Stimulated activated CD8-positive, alpha-beta memory T cell treated with anti-CD3 and anti-CD28 coated beads, Interleukin-7, amount 100 ng/mL, for 48 hours (primary cell): Measurements from ENCODE around the gene ANKRD22.
"Not testable (repeated sequence)": the region's sequence is repeated elsewhere in the genome, so short reads cannot be mapped to it uniquely, and the experiment has no call there.

Source experiments
- DNase-seq, 2 donors: peaks; one replicate each; pipeline ENCODE4 v3.0.0-alpha.2; 2020; ENCODE audit warnings: low read depth in 1 of 2; ENCODE audit errors: extremely low read depth in 1 of 2

Gene ANKRD22

GRCh38 chr10:88851706-88852105, at the start of gene ANKRD22:
TSS of gene ANKRD22 (minus strand) at chr10:88851844. CDS start at chr10:88851607, 237 bp downstream.
- DNase-seq, result no peak

- DNase-seq, result no peak
These were observed 48.2 kb upstream of the ANKRD22 start for GRCh38 chr10:88899886-88900285.

GRCh38 chr10:88898727-88899126, 47.1 kb upstream of the ANKRD22 start:
- no peak for DNase-seq

- peak in 1 of 2 donors; percentile 25 for DNase-seq
These were observed 45.6 kb upstream of the ANKRD22 start for GRCh38 chr10:88896994-88897853.

GRCh38 chr10:88896372-88896993, 44.8 kb upstream of the ANKRD22 start:
- DNase-seq, result no peak

- no peak for DNase-seq
These were observed 43.6 kb upstream of the ANKRD22 start for GRCh38 chr10:88895250-88895649.

GRCh38 chr10:88893611-88894010, 42.0 kb upstream of the ANKRD22 start:
- DNase-seq, result no peak

- DNase-seq, result no peak
These were observed 40.8 kb upstream of the ANKRD22 start for GRCh38 chr10:88892222-88892967.

- no peak for DNase-seq
These were observed 39.2 kb upstream of the ANKRD22 start for GRCh38 chr10:88890681-88891381.

- no peak for DNase-seq
These were observed 38.1 kb upstream of the ANKRD22 start for GRCh38 chr10:88889559-88890337.

- no peak for DNase-seq
These were observed 37.3 kb upstream of the ANKRD22 start for GRCh38 chr10:88888810-88889445.

GRCh38 chr10:88886557-88886956, 34.9 kb upstream of the ANKRD22 start:
- no peak for DNase-seq

GRCh38 chr10:88883448-88883809, 31.8 kb upstream of the ANKRD22 start:
- no peak for DNase-seq

GRCh38 chr10:88882646-88883447, 31.2 kb upstream of the ANKRD22 start:
- DNase-seq, result not testable (repeated sequence)

- no peak for DNase-seq
These were observed 30.4 kb upstream of the ANKRD22 start for GRCh38 chr10:88881922-88882645.

GRCh38 chr10:88881320-88881719, 29.7 kb upstream of the ANKRD22 start:
- no peak for DNase-seq

GRCh38 chr10:88880282-88881076, 28.8 kb upstream of the ANKRD22 start:
- peak; percentile 51 to 71 for DNase-seq
